Activated CD4-positive, CD25-positive, alpha-beta regulatory T cell treated with anti-CD3 and anti-CD28 coated beads, Interleukin-2, amount 50 U/mL, for 16 hours (primary cell): ENCODE data around the gene SBF2.
"Not testable (repeated sequence)": the region's sequence is repeated elsewhere in the genome, so short reads cannot be mapped to it uniquely, and the experiment has no call there.

Experiments
- DNase-seq: peaks from one replicate; pipeline ENCODE4 v3.0.0-alpha.2; 2020; ENCODE audit warnings: low read depth, low spot score

Gene SBF2

DNA sequence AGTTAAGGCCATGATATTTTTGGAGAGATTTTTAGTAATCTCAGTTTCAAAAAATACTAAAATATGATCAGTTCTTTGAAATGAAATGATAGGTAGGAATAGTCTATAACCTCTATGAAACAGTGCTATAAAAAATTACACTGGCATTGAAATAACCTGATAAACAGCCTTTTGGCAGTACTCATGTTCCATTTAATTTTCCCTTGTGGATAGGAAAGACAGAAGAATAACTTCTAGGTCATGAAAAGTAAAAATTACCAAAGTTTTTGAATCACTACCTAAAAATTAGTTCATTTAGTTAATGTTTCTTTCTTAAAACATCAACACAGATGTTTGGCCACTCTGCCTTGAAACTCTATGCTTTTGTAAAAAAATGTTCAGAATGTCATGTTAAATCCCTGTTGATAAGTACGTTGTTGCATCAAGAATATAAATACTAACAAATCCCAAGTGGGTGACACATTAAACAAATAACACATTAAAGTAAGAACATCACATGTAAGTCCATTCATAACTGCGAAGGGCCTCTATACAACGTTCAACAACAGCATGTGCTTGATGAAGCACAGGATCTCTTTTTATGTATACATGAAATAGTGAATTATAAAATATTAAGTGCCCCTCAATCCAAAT is 339.9 kb downstream of the SBF2 start:
- DNase-seq, result no peak

DNA sequence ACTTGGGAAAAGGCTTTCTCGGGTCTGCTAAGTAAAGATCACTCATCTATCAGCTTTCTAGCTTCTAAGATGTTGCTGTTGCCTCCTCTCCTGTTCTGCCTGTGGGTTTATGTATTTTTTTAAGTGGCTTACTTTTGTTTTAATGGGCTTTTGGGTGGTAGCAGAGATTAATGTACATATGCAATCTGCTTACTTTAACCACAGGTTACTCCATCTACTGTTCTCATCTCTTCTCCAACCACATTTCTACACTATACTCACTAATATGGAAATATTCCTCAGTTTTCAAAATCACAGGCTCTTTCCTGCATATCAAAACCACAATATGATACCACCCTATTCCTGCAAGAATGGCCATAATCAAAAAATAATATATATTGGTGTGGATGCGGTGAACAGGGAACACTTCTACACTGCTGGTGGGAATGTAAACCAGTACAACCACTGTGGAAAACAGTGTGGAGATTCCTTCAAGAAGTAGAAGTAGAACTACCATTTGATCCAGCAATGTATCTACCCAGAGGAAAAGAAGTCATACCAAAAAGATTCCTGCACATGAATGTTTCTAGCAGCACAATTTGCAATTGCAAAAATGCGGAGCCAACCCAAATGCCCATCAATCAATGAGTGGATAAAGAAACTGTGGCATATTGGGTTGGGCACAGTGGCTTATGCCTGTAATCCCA is 341.4 kb downstream of the SBF2 start:
- DNase-seq, result no peak

GRCh38 chr11:9951807-9952206 is 342.2 kb downstream of the SBF2 start:
- no peak for DNase-seq

- DNase-seq, result no peak
These were observed 343.6 kb downstream of the SBF2 start for GRCh38 chr11:9950462-9950861.

DNA sequence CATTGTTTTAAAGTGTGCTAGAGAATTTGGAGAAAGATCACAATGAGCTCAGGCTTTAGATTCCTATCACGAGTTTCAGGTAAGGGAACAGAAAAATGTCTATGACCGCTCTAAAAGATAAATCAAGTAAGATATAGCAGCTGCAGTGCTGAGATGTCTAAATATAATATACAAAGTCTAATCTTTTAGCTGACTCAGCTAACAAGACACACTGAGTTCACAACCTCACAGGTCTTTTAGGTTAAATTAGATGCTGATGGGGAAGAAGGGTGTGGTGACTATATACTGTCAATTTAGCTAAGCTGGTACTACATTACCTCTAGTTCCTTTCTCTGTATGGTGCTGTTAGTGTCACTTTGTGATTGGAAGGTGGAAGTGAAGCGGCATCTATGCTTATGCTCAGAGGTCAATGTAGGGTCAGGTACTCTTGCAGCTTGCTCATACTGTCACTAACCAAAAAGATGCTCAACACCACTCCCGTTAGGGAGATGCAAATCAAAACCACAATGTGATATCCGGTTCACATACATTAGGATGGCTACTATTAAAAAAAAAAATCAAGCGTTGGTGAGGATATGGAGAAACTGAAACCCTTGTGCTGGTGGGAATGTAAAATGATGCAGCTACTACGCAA is 346.7 kb downstream of the SBF2 start:
- DNase-seq, result no peak

- DNase-seq, result not testable (repeated sequence)
These were observed 348.3 kb downstream of the SBF2 start for GRCh38 chr11:9945680-9946079.

DNA sequence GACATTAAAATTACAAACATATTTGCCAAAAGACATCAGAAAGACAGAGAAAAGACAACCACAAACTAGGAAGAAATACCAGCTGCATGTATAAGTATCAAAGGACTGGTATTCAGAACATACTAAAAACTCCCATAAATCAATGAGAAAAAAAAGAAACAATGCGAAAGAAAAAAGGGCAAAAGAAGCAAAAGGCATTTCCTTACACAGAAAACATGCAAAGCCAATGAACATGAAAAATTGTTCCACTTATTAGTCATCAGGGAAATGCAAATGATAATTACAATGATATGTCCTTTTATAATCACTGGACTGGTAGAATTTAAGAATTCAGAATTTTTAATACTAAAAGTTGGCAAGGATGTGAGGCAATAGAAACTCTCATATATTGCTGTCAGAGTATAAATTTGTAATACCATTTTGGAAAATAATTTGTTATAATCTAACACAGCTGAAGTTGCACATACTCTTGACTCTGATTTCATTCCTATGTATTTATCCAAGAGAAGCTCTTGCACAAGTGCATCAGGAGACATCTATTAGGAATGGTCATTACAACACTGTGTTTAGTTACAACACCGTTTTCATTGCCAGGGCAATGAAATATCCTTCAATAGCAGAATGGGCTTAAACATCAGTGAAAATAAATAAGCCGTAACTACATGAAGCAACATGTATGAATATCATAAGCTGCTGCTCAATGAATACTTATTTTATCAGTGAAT is 350.5 kb downstream of the SBF2 start:
- no peak for DNase-seq

- no peak for DNase-seq
These were observed 352.0 kb downstream of the SBF2 start for GRCh38 chr11:9941991-9942390.

DNA sequence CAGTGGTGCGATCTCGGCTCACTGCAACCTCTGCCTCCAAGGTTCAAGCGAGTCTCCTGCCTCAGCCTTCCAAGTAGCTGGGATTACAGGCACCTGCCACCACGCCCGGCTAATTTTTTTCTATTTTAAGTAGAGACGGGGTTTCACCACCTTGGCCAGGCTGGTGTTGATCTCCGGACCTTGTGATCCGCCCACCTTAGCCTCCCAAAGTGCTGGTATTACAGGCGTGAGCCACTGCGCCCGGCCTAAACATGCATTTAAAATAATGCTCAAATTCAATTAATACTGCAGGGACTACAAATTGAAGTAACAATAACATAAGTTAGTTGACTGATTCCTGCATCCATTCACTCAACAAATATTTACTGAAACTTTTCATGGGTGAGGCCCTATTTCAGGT is 354.9 kb downstream of the SBF2 start:
- not testable (repeated sequence) for DNase-seq

DNA sequence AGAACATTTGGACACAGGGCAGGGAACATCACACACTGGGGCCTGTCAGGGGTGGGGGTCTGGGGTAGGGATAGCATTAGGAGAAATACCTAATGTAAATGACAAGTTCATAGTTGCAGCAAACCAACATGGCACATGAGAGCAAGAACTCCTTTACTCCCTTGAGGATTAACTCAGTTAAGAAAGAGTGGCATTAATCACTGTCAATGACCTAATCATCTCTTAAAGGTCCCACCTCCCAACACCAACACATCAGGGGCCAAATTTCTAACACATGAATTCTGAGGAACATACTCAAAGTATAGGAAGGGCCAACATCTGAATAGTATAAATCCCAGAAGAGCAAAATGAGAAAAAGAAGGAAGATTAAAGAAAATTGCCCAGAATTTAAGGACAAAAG is 357.3 kb downstream of the SBF2 start:
- DNase-seq, result no peak

DNA sequence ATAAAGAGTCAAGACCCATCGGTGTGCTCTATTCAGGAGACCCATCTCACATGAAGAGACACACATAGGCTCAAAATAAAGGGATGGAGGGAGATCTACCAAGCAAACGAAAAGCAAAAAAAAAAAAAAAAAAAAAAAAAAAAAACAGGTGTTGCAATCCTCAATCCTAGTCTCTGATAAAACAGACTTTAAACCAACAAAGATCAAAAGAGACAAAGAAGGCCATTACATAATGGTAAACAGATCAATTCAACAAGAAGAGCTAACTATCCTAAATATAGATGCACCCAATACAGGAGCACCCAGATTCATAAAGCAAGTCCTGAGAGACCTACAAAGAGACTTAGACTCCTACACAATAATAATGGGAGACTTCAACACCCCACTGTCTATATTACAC is 361.2 kb downstream of the SBF2 start:
- DNase-seq, result not testable (repeated sequence)

GRCh38 chr11:9930562-9931331 is 363.3 kb downstream of the SBF2 start:
- DNase-seq, result not testable (repeated sequence)

DNA sequence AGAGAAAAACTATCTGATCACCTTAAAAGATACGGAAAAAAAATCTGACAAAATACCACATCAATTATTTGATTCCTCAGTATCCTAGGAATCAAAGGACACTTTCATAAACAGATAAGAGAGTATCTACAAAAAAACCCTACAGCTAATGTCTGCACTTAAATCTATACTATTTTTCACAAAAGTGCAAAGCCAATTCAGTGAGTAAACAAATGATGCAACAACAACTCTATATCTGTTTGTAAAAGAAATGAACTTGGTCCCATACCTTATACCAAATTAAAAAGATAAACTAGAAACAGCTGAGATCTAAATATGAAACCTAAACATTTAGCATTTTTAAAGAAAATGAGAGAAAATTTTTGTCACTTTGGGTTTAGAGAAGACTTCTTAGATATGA is 366.3 kb downstream of the SBF2 start:
- no peak for DNase-seq

DNA sequence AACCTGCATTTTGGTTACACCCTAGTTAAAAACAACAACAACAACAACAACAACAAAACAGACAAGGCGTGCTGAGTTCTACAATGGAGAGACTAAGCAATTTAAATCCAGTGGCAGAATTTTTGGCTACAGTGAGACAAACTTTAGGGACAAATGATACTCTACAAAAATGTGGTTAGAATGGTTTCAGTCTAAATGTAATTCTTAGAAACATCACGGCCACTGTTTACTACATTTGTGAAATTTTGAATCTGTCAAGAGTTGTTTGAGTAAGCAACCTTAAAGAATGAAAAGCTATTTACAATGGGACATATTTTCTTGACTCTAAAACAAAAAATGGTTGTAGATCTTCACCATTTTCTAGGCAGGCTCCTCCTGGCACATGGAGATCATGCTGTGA is 370.7 kb downstream of the SBF2 start:
- DNase-seq, result no peak

- no peak for DNase-seq
These were observed 371.2 kb downstream of the SBF2 start for GRCh38 chr11:9922806-9923205.

DNA sequence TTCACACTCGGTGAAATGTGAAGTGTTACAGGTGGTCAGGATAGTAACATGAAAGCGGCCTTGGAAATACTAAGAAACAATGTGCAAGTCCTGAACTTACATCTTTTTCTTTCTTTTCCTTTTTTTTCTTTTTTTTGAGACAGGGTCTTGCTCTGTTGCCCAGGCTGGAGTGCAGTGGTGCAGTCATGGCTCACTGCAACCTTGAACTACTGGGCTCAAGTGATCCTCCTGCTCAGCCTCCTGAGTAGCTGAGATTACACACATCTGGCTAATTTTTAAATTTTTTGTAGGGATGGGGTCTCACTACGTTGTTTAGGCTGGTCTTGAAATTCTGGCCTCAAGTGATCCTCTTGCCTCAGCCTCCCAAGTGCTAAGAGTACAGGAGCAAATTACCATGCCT is 377.5 kb downstream of the SBF2 start:
- no peak for DNase-seq

DNA sequence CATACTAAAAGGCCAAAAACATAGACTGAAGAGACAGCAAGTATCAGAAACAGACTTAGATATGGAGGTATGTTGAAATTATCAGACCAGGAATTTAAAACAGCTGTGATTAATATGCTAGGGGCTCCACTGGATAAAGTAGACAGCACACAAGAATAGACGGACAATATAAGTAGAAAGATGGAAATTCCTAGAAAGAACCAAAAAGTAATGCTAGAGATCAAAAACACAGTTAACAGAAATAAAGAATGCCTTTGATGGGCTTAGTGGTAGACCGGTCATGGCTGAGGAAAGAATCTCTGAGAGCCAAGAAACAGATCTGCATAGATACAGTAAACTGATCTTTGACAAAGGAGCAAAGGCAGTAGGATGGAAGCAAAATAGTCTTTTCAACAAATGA is 380.0 kb downstream of the SBF2 start:
- DNase-seq, result no peak

DNA sequence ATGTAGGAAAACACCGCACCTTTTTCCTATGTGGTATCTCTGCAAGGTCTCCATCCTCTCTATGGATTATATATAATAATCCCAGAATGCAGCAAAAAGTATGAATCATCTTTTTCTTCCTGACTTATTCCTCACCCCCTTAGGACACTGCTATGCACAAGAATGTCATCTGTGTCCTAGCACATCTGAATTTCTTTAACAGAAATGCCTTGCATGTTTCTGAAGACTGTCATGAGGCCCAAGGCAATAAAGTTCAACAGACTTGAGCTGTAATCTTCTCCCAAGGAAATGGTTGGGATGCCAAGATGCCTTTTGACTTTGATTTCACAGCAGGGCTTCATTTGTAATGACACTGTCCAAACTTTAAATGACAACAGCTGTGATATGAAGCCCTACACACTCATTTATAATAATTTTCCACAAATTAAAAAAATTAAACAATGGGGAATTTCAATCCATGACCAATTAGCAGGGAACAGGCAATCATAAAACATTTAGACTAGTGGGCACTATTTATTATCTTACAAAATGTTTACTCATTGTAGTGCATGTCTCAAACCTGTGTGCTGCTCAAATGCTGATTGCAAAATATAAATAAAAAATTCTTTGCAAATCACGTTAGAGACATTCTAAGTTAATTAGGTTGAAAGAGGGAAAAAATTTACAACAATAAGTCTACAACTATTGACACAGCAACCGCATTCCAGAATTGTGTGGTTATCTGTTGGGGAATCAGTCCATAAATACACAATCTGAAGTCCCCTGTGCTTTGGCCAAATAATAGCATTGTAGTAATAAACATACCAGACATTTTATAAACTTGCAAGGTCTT is 387.8 kb downstream of the SBF2 start:
- no peak for DNase-seq

DNA sequence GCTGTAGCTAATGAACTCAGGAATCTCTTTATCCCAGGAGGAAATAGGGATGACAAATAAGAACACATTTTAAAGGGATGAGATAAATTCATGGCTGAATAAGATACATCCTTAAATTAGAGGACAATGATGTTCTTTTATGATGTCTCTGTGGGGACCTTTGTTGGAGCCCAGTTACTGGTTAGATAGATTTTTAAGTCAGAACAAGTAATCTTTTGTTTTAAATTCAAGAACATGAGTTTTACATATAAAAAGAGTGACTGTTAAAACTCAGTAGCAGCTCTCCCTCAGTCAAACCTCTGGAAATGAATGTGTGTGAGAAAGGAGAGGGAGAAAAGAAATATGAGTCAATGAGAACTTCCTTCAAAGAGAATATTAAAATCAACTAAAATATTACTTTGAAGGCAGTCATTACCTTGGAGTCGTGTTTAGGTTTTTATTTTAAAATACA is 388.5 kb downstream of the SBF2 start:
- DNase-seq, result no peak

GRCh38 chr11:9903579-9903978 is 390.4 kb downstream of the SBF2 start:
- no peak for DNase-seq

DNA sequence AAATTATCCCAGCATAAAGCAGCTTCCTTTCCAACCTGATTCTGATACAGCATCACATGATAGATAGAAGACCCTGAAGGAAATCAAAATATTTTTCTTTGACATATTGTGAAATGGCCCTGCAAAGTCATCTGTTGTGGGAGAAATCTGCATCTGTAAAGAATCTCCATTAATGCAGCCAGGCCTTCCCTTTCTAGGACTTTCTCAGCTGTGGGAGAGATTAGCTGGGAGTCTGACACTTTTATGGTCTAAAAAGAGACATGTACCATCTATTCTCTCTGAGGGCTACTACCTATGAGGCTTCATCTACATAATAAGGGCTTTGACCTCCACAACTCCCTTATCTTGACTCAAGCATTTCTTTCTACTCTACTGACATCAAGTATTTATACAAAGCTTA is 392.1 kb downstream of the SBF2 start:
- no peak for DNase-seq
